Tibial artery (tissue), 4 donors: ENCODE results near the gene CBY2.

Experiments used
- DNase-seq, 2 donors: peaks; one replicate each; pipeline ENCODE4 v3.0.0-alpha.2; 2019
- H3K27ac ChIP-seq, 2 donors: fragments of 200-600 bp; sonication (generic) in 1 of 2; 1 replicate in 1 of 2; 2 replicates in 1 of 2; pipeline ENCODE4 v1.5.1; 2018 to 2019; ENCODE audit warnings: mild to moderate bottlenecking in 1 of 2
- H3K27me3 ChIP-seq, 2 donors: fragments of 200-600 bp; sonication (generic) in 1 of 2; one replicate each; pipeline versions ENCODE4 v1.5.1 to v1.6.0; 2016 to 2019
- H3K36me3 ChIP-seq, 3 donors: fragments of 200-600 bp; sonication (generic) in 2 of 3; one replicate each; pipeline ENCODE4 v1.5.1; 2016 to 2019; ENCODE audit warnings: mild to moderate bottlenecking in 2 of 3
- H3K4me1 ChIP-seq, 4 donors: fragments of 200-600 bp; sonication (generic) in 2 of 4; 1 replicate in 3 of 4; 2 replicates in 1 of 4; pipeline ENCODE4 v1.5.1; 2016 to 2019
- H3K4me3 ChIP-seq, 2 donors: fragments of 200-600 bp; sonication (generic) in 1 of 2; 1 replicate in 1 of 2; 2 replicates in 1 of 2; pipeline ENCODE4 v1.5.1; 2018 to 2019; ENCODE audit warnings: mild to moderate bottlenecking in 2 of 2
- H3K9me3 ChIP-seq, 3 donors: fragments of 200-600 bp; sonication (generic) in 1 of 3; one replicate each; pipeline ENCODE4 v1.5.1; 2016 to 2019
- CTCF ChIP-seq, 2 experiments: fragments of 200-600 bp in 1 of 2; fragments of 450-650 bp in 1 of 2; IDR thresholded peaks; one replicate each; pipeline ENCODE4 v1.5.1; 2017 to 2019; ENCODE audit warnings: antibody characterized with exemption in 2 of 2, mild to moderate bottlenecking in 1 of 2, moderate library complexity in 1 of 2
- intact Hi-C: fragments of 100-400 bp; cut with DNase I; formaldehyde crosslinking; loops from one replicate; pipeline ENCODE4 v1.15.0; 2023; ENCODE audit warnings: low total_unique reads

The CBY2 gene

DNA sequence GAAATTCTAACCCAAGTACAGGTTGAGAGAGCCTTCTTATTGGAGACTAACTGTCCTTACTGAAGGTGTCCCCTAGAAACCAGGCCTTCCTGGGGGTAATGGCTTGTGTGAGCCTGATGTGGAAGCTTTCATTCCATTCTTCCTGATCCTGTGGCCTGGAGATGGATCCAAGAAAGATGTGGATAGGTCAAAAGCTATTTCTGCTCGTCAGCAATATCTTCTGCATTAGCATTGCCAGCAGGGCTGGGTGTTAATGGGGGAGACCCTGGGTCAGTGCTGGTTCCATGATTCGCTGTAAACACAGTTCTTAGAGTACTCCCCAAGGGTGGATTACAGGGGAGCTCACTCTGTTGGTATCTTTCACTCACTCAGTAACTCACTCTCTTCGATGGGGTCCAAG lies 42.9 kb downstream of the CBY2 start:
- H3K36me3 ChIP-seq = no peaks in the 10 kb centered on the region
- no peak for DNase-seq
- intact Hi-C loops = no loop called here
- no peak overlapping the region for H3K27ac ChIP-seq
- H3K4me1 ChIP-seq = peaks cover 0 to 4% (median 3%) of the 10 kb centered on the region in 4 donors
- TF ChIP-seq CTCF (IDR thresholded peaks at IDR 0.05) = no peak
- no peak overlapping the region for H3K4me3 ChIP-seq
- no peaks in the 10 kb centered on the region for H3K27me3 ChIP-seq
- H3K9me3 ChIP-seq = no peaks in the 10 kb centered on the region

DNA sequence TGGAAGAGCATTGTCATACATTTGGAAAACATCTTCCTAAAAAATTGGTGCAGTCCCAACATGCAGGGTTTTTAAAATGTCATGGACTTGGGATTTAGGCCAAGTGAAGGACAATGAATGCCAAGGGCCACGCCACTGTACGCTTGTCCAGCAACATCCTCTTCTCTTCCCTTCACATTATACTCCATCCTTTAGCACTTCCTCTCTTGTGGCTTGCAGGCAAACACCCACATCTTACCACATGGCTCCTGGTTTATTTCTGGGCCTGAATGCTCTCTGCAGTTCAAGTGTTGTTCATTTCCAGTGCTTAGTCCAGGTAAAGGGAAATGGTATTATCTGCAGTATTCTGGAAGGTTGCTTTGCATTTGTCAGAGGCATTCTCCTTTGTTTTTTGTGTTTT lies 45.0 kb downstream of the CBY2 start:
- Histone ChIP-seq H3K27ac (no peak overlapping the region), H3K36me3 (no peaks in the 10 kb centered on the region), H3K9me3 (no peaks in the 10 kb centered on the region), H3K4me3 (no peak overlapping the region), H3K4me1 (peaks cover 0 to 4% (median 3%) of the 10 kb centered on the region in 4 donors), H3K27me3 (no peaks in the 10 kb centered on the region)
- DNase-seq = no peak
- intact Hi-C loops = no loop called here
- no peak for TF ChIP-seq CTCF (IDR thresholded peaks at IDR 0.05)

DNA sequence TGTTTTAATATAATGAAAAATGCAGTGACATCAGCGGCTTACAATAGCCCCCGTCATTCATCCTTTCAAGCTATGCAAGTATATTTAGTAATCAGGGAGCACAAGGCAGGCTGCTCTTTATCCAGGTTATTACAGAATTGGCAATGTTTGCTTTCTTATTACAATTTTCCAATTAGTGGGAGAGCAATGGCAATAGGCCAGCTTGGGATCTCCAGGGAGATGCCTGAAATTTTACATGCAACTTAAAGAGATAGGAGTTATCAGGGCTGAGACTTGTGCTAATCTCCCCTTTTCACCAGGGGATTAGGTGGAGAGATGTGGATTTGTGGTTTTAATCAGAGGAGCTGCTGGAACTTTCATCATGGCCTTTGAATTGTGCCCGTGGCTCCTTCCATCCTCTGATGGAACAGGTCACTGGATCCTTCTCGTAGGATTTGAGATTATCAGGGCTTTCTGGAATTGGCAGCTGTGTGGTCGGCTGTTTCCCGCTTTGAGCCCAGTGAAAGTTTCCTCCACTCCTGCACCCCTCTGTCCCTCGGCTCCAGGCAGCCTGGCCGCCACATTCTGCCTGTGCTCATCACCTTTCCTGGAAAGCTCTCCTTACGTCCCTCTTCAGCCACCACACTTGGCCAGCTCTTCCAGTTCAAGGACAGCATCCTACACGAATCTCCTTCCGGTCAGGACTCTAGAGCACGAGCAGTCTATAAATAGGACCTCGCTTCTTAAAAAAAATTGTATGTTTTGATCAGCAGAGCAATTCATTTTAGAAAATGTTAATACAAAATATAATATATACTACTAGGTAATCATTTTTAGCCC lies 47.0 kb downstream of the CBY2 start:
- intact Hi-C loops = no loop called here
- no peaks in the 10 kb centered on the region for H3K36me3 ChIP-seq
- peaks cover 0 to 4% (median 3%) of the 10 kb centered on the region in 4 donors for H3K4me1 ChIP-seq
- no peak overlapping the region for H3K27ac ChIP-seq
- H3K4me3 ChIP-seq = no peak overlapping the region
- no peak for DNase-seq
- TF ChIP-seq CTCF (IDR thresholded peaks at IDR 0.05) = no peak
- no peaks in the 10 kb centered on the region for H3K27me3 ChIP-seq
- no peaks in the 10 kb centered on the region for H3K9me3 ChIP-seq

- H3K9me3 ChIP-seq = peaks cover 0 to 5% (median 0%) of the 10 kb centered on the region in 3 donors
- H3K36me3 ChIP-seq = no peaks in the 10 kb centered on the region
- H3K27me3 ChIP-seq = no peaks in the 10 kb centered on the region
- no peak for DNase-seq
- H3K4me1 ChIP-seq = peaks cover 0 to 4% (median 3%) of the 10 kb centered on the region in 4 donors
- no peak for TF ChIP-seq CTCF (IDR thresholded peaks at IDR 0.05)
- intact Hi-C loops = no loop called here
- H3K4me3 ChIP-seq = no peak overlapping the region
- no peak overlapping the region for H3K27ac ChIP-seq
Observed at GRCh38 chr13:45750566-45750965, 48.4 kb downstream of the CBY2 start.

DNA sequence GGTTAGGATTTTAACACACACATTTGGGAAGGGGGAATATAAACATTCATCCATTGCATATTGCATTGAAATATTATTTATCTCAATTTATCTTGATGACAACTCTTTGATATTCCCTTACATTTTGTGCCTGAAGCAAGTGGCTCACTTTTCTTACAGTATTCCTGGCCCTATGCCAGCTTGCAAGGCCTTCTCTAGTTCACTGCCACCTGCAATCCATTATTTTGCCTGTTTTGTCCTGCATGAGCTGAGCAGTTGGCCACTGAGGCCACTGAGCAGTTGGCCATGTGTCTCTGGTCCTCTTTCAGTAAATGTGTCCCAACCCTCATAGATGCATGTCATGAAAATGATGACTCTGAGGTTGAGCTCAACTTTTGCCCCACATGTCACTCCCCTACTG lies 49.8 kb downstream of the CBY2 start:
- TF ChIP-seq CTCF (IDR thresholded peaks at IDR 0.05) = no peak
- intact Hi-C loops = no loop called here
- Histone ChIP-seq H3K4me3 (no peak overlapping the region), H3K27me3 (no peaks in the 10 kb centered on the region), H3K36me3 (no peaks in the 10 kb centered on the region), H3K9me3 (peaks cover 0 to 5% (median 0%) of the 10 kb centered on the region in 3 donors), H3K4me1 (peaks cover 0 to 4% (median 3%) of the 10 kb centered on the region in 4 donors), H3K27ac (no peak overlapping the region)
- no peak for DNase-seq
